Thymus (tissue), 11 donors: ENCODE results near the gene MYO18B. TPM values are rescaled to one million over a fixed set of nuclear protein-coding genes. Genes with fewer than 3 reads are reported as not detected.
A peak's percentile ranks its signal among the peaks of the same experiment; 100 is the strongest.

ENCODE experiments used
- DNase-seq, 9 donors: peaks; one replicate each; pipeline ENCODE4 v3.0.0-alpha.2; 2013; ENCODE audit warnings: low spot score in 9 of 9, low read depth in 6 of 9, missing footprints in 1 of 9
- H3K27ac ChIP-seq, 2 donors: one replicate each; pipeline ENCODE4 v1.5.1; 2013; ENCODE audit warnings: control low read depth in 1 of 2, low read depth in 1 of 2, low read length in 1 of 2, mild to moderate bottlenecking in 1 of 2, moderate library complexity in 1 of 2
- H3K27me3 ChIP-seq, 2 donors: one replicate each; pipeline ENCODE4 v1.5.1; 2013; ENCODE audit warnings: low read length in 1 of 2; ENCODE audit not compliant: control insufficient read depth in 2 of 2, insufficient read depth in 1 of 2
- H3K36me3 ChIP-seq, 2 donors: one replicate each; pipeline ENCODE4 v1.5.1; 2013; ENCODE audit warnings: low read length in 1 of 2, mild to moderate bottlenecking in 1 of 2, moderate library complexity in 1 of 2; ENCODE audit not compliant: control insufficient read depth in 2 of 2, insufficient read depth in 2 of 2
- H3K4me1 ChIP-seq, 2 donors: one replicate each; pipeline ENCODE4 v1.5.1; 2013; ENCODE audit warnings: low read length in 2 of 2; ENCODE audit not compliant: control insufficient read depth in 2 of 2, insufficient read depth in 2 of 2
- H3K4me3 ChIP-seq, 2 donors: one replicate each; pipeline ENCODE4 v1.5.1; 2013; ENCODE audit warnings: low read length in 2 of 2, control low read depth in 1 of 2, mild to moderate bottlenecking in 1 of 2
- H3K9me3 ChIP-seq, 2 donors: one replicate each; pipeline ENCODE4 v1.5.1; 2013; ENCODE audit warnings: low read length in 1 of 2, mild to moderate bottlenecking in 1 of 2; ENCODE audit not compliant: control insufficient read depth in 2 of 2, insufficient read depth in 1 of 2
- WGBS: extraction: QIAGEN DNeasy Blood & Tissue Kit; methylation state at CpG from one replicate; pipeline ENCODE4 v1.1.7; 2013; 5-methylcytosine and 5-hydroxymethylcytosine counted together
- polyA plus RNA-seq: library from polyadenylated mRNA; stranded (reverse); fragments of 200-250 nt; gene quantifications from one replicate; pipeline ENCODE4 v1.2.3, GENCODE V29; 2013
- total RNA-seq: library from RNA; stranded (reverse); fragments of 120-200 nt; gene quantifications from one replicate; pipeline ENCODE4 v1.2.4, GENCODE V29; 2013
- donor health status: healthy.

Gene MYO18B
- total and polyA plus RNA-seq, 2 donors, result 2.4 to 13.8 TPM

DNA sequence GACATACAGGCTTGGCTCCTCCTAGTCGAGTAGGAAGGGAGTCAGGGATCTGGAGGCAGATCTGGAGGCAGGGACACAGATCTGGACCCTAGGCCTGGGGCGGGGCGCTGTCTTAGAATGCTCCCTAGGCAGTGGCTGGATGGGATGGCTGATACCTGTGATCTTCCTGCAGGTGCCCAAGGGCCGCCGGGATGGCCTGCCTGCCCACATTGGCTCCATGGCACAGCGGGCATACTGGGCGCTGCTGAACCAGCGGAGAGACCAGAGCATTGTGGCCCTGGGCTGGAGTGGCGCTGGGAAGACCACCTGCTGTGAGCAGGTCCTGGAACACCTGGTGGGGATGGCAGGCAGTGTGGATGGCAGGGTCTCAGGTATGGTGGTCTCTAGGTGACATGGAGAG, 35.4 kb downstream of the MYO18B start:
- WGBS, result 95% methylated on average over 9 of the region's 9 CpGs

DNA sequence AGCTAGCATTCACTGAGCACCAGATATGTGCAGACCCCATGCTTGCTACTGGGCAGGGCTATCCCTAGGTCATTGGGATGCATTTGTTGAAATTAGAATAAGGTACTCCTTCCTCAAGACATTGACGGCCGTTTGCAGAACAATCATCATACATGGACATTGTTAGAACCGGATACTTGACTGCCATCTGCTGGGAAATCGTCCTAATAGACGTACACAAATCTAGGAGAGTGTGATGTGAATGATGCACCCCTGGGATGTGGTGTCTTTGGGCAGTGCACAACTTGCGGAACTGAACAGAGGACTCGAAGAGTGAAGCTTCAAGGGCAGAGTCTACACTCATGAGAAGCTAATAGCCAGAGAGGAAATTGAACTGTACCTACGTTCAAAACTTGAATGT, 35.9 kb downstream of the MYO18B start:
- Histone ChIP-seq H3K27ac (no peak overlapping the region), H3K4me3 (no peak overlapping the region), H3K27me3 (no peaks in the 10 kb centered on the region), H3K36me3 (no peaks in the 10 kb centered on the region), H3K9me3 (no peaks in the 10 kb centered on the region), H3K4me1 (peaks cover under 1 to 4% of the 10 kb centered on the region in 2 donors)
- 65% methylated on average over 8 of the region's 8 CpGs for WGBS
- DNase-seq, result peak in 2 of 9 donors; percentile 32 to 53

More for the DNA sequence above, 35.4 kb downstream of the MYO18B start:
- Histone ChIP-seq H3K4me1 (peaks cover 3 to 8% of the 10 kb centered on the region in 2 donors), H3K27me3 (no peaks in the 10 kb centered on the region), H3K27ac (no peak overlapping the region), H3K9me3 (no peaks in the 10 kb centered on the region), H3K4me3 (no peak overlapping the region), H3K36me3 (no peaks in the 10 kb centered on the region)
- no peak for DNase-seq

DNA sequence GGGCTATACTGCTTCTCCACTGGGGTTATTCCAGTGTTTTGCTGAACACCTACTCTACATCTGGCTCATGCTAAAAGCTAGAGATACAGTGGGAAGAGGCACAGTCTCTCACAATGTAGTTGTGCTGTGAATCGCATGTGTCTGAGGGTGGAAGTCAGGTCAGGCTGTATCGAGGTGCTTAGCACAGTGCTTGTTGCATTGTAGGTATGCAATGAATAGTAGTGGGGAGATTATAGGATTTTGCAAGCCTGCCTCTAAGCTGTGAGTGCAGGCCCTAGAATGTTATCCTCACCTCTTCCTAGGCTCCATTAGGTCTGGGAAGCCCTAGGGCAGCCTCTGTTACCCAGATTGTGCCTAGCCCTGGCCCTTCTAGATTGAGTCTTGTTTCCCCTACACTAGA, 37.4 kb downstream of the MYO18B start:
- H3K36me3 ChIP-seq, result no peaks in the 10 kb centered on the region
- no peaks in the 10 kb centered on the region for H3K4me1 ChIP-seq
- WGBS, result 88% methylated on average over 2 of the region's 2 CpGs
- H3K4me3 ChIP-seq, result no peak overlapping the region
- no peak overlapping the region for H3K27ac ChIP-seq
- H3K27me3 ChIP-seq, result no peaks in the 10 kb centered on the region
- no peak for DNase-seq
- H3K9me3 ChIP-seq, result no peaks in the 10 kb centered on the region

GRCh38 chr22:25779890-25780289, 37.9 kb downstream of the MYO18B start:
- DNase-seq, result no peak
- 84% methylated on average over 13 of the region's 13 CpGs for WGBS
- H3K27ac ChIP-seq, result no peak overlapping the region
- H3K4me1 ChIP-seq, result no peaks in the 10 kb centered on the region
- no peaks in the 10 kb centered on the region for H3K9me3 ChIP-seq
- no peaks in the 10 kb centered on the region for H3K27me3 ChIP-seq
- no peaks in the 10 kb centered on the region for H3K36me3 ChIP-seq
- no peak overlapping the region for H3K4me3 ChIP-seq

DNA sequence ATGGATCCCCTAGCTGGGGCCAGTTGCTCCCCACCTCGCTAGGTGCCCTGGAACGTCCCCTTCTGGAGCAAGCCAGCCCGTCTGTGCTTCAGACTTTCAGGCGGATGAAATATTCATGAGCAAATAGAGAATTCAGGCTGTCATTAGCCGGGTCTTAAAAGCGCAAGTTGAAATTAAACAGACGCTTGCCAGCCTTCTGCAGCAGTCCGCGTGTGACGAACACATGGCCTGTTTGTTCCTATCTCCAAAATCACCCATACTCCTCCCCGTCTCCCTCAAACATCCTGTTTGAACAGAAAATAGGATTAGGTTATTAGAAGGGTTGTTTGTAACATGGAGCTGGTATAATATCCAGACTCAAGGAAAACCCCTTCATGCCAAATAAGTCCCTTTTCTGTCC, 38.7 kb downstream of the MYO18B start:
- no peak for DNase-seq
- Histone ChIP-seq H3K27ac (no peak overlapping the region), H3K9me3 (no peaks in the 10 kb centered on the region), H3K36me3 (no peaks in the 10 kb centered on the region), H3K4me3 (no peak overlapping the region), H3K27me3 (no peaks in the 10 kb centered on the region), H3K4me1 (no peaks in the 10 kb centered on the region)
- WGBS, result 90% methylated on average over 11 of the region's 11 CpGs

DNA sequence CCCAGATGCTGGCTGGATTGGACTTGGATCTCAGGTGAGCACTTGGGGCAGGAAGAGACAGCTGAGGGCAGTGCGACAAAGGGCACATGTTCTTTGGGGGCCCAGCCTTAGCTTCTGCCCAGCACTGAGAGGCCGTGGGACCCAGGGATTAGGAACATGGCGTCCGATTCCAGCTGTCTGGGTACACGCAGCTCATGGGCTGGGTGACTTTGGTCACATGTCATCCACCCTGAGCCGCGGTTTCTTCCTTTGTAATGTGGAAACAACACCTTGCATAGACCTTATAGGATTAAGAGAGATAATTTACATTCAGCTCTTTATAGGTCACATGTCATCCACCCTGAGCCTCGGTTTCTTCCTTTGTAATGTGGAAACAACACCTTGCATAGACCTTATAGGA, 39.8 kb downstream of the MYO18B start:
- WGBS, result 92% methylated on average over 8 of the region's 8 CpGs
- Histone ChIP-seq H3K4me3 (no peak overlapping the region), H3K4me1 (no peaks in the 10 kb centered on the region), H3K27ac (no peak overlapping the region), H3K36me3 (no peaks in the 10 kb centered on the region), H3K27me3 (no peaks in the 10 kb centered on the region), H3K9me3 (no peaks in the 10 kb centered on the region)
- no peak for DNase-seq

DNA sequence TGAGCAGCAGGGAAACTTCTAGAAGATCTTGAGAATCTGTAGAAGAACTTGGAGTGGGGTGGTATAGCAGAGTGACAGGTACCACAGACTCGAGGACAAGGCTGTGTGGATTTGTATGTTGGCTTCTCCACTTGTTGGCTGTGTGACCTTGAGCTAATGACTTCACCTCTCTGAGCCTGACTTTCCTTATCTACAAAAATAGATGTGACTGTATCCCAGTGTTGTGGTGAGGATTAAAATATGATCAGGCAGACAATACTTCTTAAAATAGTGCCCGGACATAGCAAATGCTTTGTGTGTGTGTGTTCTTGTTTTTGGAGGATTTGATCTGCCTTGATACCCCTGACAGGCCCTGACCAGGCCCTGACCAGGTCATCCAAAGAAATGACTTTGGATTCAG, 40.8 kb downstream of the MYO18B start:
- no peaks in the 10 kb centered on the region for H3K36me3 ChIP-seq
- no peak for DNase-seq
- no peaks in the 10 kb centered on the region for H3K9me3 ChIP-seq
- H3K4me1 ChIP-seq, result no peaks in the 10 kb centered on the region
- WGBS, result 79% methylated on average over 2 of the region's 2 CpGs
- no peak overlapping the region for H3K27ac ChIP-seq
- H3K27me3 ChIP-seq, result no peaks in the 10 kb centered on the region
- no peak overlapping the region for H3K4me3 ChIP-seq

DNA sequence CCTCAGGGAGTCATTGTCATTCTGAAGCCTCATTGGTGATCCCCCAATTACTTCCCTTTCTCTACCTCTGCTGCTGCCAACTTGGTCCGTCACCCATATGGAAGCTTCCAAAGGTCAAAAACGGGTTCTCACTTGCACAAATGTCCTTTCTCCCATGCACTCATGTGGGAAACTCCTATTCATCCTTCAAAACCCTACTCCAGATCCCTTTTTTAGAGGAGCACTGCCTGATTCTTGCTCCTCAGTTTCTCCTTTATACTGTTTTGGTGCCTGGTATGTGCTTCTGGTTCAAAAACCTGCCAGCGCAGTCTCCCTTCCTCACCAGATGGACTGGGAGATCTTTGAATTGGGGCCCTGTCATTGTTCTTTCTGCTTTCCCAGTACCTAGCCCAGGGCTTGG, 41.9 kb downstream of the MYO18B start:
- H3K27me3 ChIP-seq, result no peaks in the 10 kb centered on the region
- no peak overlapping the region for H3K4me3 ChIP-seq
- H3K27ac ChIP-seq, result no peak overlapping the region
- WGBS, result 90% methylated on average over 3 of the region's 3 CpGs
- H3K4me1 ChIP-seq, result no peaks in the 10 kb centered on the region
- DNase-seq, result no peak
- no peaks in the 10 kb centered on the region for H3K9me3 ChIP-seq
- no peaks in the 10 kb centered on the region for H3K36me3 ChIP-seq

DNA sequence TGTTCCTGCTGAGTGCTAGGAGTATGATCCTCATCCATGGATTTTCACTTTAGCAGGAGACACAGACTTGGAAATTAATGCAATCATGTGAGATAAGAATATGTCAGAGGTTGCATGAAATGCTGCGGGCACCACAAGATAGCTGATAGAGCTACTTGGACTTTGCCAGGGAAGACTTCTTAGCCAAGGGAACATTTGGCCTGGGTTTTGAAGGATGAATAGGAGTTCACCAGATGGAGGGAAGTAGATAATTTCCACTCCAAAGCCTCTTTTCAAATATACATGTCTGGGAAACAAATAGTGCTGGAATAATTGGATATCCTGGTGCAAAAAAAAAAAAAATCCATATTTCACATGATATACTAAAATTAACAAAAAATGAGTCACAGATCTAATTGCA, 44.2 kb downstream of the MYO18B start:
- H3K27me3 ChIP-seq, result no peaks in the 10 kb centered on the region
- H3K27ac ChIP-seq, result no peak overlapping the region
- no peaks in the 10 kb centered on the region for H3K4me1 ChIP-seq
- DNase-seq, result no peak
- H3K36me3 ChIP-seq, result no peaks in the 10 kb centered on the region
- WGBS, result 100% methylated on average over 1 of the region's 1 CpG
- no peak overlapping the region for H3K4me3 ChIP-seq
- H3K9me3 ChIP-seq, result no peaks in the 10 kb centered on the region

- WGBS, result 83% methylated on average over 5 of the region's 5 CpGs
These were observed 49.6 kb downstream of the MYO18B start for GRCh38 chr22:25791556-25791955.

More at GRCh38 chr22:25791556-25791955, 49.6 kb downstream of the MYO18B start:
- no peaks in the 10 kb centered on the region for H3K9me3 ChIP-seq
- H3K4me1 ChIP-seq, result no peaks in the 10 kb centered on the region
- H3K36me3 ChIP-seq, result no peaks in the 10 kb centered on the region
- H3K27me3 ChIP-seq, result no peaks in the 10 kb centered on the region
- no peak overlapping the region for H3K27ac ChIP-seq
- DNase-seq, result no peak
- no peak overlapping the region for H3K4me3 ChIP-seq
